Muscle layer of colon (tissue), 2 donors: ENCODE results near the gene PRKCD.

ENCODE experiments used
- H3K27ac ChIP-seq: one replicate; pipeline ENCODE4 v1.7.0; 2013; ENCODE audit warnings: low read depth, mild to moderate bottlenecking, low read length, moderate library complexity
- H3K27me3 ChIP-seq, 2 donors: one replicate each; pipeline ENCODE4 v1.7.0; 2013; ENCODE audit warnings: low read length in 2 of 2, mild to moderate bottlenecking in 2 of 2; ENCODE audit not compliant: insufficient read depth in 2 of 2, control insufficient read depth in 1 of 2
- H3K36me3 ChIP-seq: one replicate; pipeline ENCODE4 v1.7.0; 2013; ENCODE audit warnings: mild to moderate bottlenecking, low read length; ENCODE audit not compliant: insufficient read depth
- H3K4me1 ChIP-seq: one replicate; pipeline ENCODE4 v1.7.0; 2013; ENCODE audit warnings: mild to moderate bottlenecking, low read length; ENCODE audit not compliant: insufficient read depth
- H3K4me3 ChIP-seq, 2 donors: one replicate each; pipeline ENCODE4 v1.7.0; 2013; ENCODE audit warnings: low read length in 2 of 2, low read depth in 1 of 2, mild to moderate bottlenecking in 1 of 2, moderate library complexity in 1 of 2
- H3K9ac ChIP-seq: one replicate; pipeline ENCODE4 v1.7.0; 2013; ENCODE audit warnings: low read length
- H3K9me3 ChIP-seq: one replicate; pipeline ENCODE4 v1.7.0; 2013; ENCODE audit warnings: mild to moderate bottlenecking, low read length
- donor health status: abdominal sarcoma.
- donor health status: Adenocarcinoma of cecum.

The PRKCD gene

DNA sequence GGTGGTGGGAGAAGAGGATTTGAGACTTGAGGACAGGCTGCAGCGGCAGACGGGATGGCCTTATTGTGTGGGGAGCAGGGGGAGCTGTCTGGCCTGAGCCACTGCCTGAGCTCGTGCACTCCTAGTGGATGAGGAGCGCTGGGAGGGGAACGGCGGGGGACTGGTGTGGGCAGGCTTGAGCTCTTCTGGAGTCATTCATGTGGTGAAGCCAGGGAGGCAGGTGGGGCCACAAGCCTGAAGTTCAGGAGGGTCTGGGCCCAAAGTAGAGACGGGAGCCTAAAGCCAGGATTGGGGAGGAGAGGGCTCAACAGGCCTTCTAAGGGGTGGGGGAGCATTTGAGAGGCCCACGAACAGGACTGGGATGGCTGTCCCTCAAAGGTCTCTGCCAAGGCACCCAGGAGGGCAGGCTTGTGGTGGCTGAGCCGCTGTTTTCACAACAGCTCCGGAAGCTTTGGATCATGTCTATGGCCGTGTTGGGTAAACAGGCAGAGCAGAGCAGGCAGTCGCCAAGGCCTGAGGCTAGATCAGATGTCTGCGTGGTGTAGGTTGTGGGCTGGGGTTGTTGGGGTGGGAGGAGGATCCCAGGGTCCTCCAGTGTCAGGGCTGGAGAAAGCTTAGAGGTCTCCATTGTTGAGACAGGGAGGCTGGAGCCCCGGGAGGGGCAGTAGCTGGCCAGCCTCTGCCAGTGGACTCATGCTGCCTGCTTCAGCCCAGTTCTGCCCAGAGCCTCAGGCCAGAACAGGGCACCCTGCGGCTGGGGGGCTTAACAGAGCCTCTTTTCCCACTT lies 8.2 kb downstream of the PRKCD start:
- no peaks in the 10 kb centered on the region for H3K27me3 ChIP-seq
- H3K4me1 ChIP-seq = peaks cover 8% of the 10 kb centered on the region
- no peak overlapping the region for H3K27ac ChIP-seq
- H3K9ac ChIP-seq = no peak overlapping the region
- no peaks in the 10 kb centered on the region for H3K36me3 ChIP-seq
- H3K4me3 ChIP-seq = no peak overlapping the region
- H3K9me3 ChIP-seq = no peaks in the 10 kb centered on the region

- Histone ChIP-seq H3K36me3 (no peaks in the 10 kb centered on the region), H3K4me1 (peaks cover 8% of the 10 kb centered on the region), H3K27me3 (no peaks in the 10 kb centered on the region), H3K9ac (no peak overlapping the region), H3K27ac (no peak overlapping the region), H3K9me3 (no peaks in the 10 kb centered on the region), H3K4me3 (no peak overlapping the region)
Measured at GRCh38 chr3:53169832-53170324, 8.9 kb downstream of the PRKCD start.

DNA sequence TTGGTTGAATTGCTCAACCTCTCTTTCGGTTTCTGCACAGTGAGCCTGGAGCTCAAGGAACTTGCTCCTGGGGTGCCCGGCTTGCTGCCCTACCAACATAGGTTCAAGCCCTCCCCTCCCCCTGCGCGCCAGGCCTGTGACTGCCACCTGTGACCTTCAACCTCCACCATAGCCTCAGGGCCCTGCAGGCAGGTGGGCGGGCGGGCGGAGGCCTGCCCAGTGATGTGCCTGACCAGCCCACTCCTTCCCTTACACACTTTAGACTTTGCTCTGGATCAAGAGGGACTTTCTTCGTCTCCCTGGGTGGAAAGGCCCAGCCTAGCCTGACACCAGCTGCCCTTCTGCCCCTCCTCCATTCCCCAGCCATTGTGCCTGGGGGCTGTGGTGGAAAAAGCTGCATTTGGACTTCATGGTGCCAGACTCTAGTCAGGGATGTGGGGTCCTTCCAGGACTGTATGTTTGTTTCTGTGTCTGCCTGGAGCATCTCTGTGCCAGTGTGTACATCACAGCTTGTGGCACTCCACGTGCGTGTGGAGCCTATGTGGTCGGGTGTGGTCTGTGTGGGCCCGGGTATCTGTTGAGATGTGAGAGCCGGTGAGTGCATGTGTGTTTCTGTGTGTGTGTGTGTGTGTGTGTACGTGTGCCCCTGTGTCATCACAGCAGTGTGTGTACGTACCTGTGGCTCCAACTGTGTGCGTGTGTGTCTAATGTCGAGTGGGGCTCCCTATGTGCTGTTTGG lies 9.5 kb downstream of the PRKCD start:
- no peaks in the 10 kb centered on the region for H3K36me3 ChIP-seq
- no peaks in the 10 kb centered on the region for H3K9me3 ChIP-seq
- H3K4me1 ChIP-seq = peaks cover 8% of the 10 kb centered on the region
- no peak overlapping the region for H3K9ac ChIP-seq
- no peaks in the 10 kb centered on the region for H3K27me3 ChIP-seq
- no peak overlapping the region for H3K27ac ChIP-seq
- H3K4me3 ChIP-seq = no peak overlapping the region

DNA sequence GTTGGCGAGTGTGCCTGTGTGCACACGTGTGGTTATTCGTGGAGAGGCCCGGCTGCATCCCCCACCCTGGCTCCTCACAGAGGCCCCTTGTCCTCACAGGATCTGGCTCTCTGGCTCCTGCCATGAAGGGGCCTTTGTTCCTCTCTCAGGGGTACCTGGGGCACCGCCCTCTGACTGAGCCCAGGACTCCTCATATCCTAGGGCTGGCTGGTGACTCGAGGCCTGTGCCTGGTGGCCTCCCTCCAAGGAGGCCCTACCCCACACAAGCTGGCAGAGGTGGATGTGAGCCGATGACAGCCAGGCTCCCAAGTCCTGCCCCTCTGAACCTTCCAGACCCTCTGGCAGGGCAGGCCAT lies 10.0 kb downstream of the PRKCD start:
- H3K36me3 ChIP-seq = no peaks in the 10 kb centered on the region
- H3K9ac ChIP-seq = no peak overlapping the region
- no peaks in the 10 kb centered on the region for H3K27me3 ChIP-seq
- no peak overlapping the region for H3K4me3 ChIP-seq
- H3K4me1 ChIP-seq = peaks cover 8% of the 10 kb centered on the region
- H3K27ac ChIP-seq = no peak overlapping the region
- no peaks in the 10 kb centered on the region for H3K9me3 ChIP-seq

- H3K9ac ChIP-seq = no peak overlapping the region
Measured at GRCh38 chr3:53171827-53172505, 11.0 kb downstream of the PRKCD start.

GRCh38 chr3:53173107-53173506 lies 12.1 kb downstream of the PRKCD start:
- Histone ChIP-seq H3K4me1 (peaks cover 5% of the 10 kb centered on the region), H3K9ac (no peak overlapping the region), H3K4me3 (no peak overlapping the region), H3K9me3 (no peaks in the 10 kb centered on the region), H3K27ac (no peak overlapping the region), H3K36me3 (no peaks in the 10 kb centered on the region), H3K27me3 (no peaks in the 10 kb centered on the region)

More at GRCh38 chr3:53171827-53172505, 11.0 kb downstream of the PRKCD start:
- Histone ChIP-seq H3K9me3 (no peaks in the 10 kb centered on the region), H3K36me3 (no peaks in the 10 kb centered on the region), H3K4me1 (peaks cover 8% of the 10 kb centered on the region), H3K27ac (no peak overlapping the region), H3K4me3 (no peak overlapping the region), H3K27me3 (no peaks in the 10 kb centered on the region)

DNA sequence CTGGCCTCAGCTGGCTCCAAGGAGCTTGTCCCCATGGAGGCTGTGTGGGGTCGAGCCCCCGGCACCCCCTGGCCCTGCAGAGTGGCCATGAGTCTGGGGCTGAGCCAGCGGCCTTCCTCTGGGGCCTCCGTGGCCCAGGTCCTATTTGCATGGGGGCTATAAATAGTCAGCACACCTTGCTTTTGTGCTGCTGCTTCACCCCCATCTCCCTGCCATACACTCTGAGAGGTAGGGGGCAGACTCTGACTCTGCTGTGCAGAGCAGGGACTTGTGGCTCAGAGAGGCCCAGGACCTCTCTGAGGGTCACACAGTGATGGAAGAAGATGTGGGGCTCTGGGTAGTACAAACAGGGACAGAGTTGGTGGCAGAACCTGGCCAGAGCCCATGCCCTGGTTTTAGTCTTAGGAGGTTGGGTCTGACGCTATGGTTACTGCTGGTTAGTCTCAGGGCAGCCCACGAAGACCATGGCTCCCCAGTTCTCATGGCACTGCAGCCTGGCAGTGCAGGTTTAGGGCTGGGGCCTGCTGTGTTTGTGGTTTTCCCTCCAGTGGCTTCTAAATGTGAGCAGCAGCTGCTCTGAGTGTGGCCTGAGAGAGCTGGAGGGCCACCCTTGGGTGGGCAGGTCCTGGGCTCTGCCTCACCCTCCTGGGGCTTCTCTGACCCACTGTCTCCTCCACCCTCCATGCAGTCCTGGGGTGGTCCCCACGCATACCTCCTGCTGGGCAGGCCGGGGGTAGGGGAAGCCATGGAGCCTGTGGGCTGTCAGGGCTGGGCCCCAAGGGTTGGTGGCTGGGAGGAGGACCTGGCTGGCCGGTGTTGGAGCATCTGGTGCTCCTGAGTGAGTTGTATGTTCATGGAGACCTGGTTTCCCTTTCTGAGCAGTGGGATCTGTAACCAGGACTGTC lies 13.6 kb downstream of the PRKCD start:
- Histone ChIP-seq H3K4me3 (no peak overlapping the region), H3K9ac (no peak overlapping the region), H3K27me3 (no peaks in the 10 kb centered on the region), H3K36me3 (peaks cover 13% of the 10 kb centered on the region), H3K27ac (no peak overlapping the region), H3K9me3 (no peaks in the 10 kb centered on the region), H3K4me1 (peaks cover 5% of the 10 kb centered on the region)

DNA sequence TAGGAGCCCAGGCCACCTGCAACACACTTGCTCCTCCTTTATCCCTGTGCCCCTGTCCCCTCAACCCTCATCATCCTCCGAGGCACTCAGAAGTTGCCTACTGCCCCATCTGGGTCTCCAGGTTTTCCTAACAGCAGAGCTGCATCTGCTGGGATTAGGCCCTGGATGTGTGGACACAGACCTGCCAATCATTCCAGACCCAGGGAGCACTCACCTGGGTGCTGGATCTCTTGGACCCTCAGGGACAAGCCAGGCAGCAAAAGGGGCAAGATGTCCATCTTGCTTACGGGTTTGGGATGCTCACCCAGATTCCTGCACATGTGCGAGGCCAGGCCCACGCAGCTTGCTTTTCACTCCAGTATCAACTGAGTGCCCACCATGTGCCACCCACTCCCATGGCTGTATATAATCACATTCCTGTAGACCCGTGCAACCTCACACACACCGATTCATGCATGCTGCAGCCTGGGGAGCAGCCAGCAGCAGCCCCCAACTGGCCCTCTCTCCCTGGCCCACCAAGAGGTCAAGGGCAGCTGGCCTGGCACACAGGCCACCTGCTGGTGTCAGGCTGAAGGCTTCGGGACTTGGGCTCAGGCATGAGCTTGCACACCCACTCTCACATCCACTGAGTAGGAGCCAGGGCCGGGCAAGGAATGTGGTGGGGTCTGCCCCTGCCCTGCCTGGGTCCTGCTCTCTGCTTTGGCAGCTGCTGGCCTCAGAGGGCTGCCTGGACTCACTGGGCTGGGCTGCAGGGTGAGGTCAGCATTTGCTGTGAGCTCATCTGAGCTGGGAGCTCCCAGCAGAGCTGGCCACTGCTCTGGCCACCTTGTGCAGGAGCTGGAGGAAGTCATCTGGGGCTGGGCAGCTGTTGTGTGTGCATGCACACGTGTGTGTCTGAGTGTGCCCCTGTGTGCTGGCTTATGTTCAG lies 14.9 kb downstream of the PRKCD start:
- H3K9me3 ChIP-seq = no peaks in the 10 kb centered on the region
- H3K4me3 ChIP-seq = no peak overlapping the region
- H3K4me1 ChIP-seq = peaks cover 5% of the 10 kb centered on the region
- no peaks in the 10 kb centered on the region for H3K27me3 ChIP-seq
- H3K27ac ChIP-seq = no peak overlapping the region
- no peak overlapping the region for H3K9ac ChIP-seq
- peaks cover 20% of the 10 kb centered on the region for H3K36me3 ChIP-seq

GRCh38 chr3:53178246-53178645 lies 17.2 kb downstream of the PRKCD start:
- Histone ChIP-seq H3K9ac (no peak overlapping the region), H3K27me3 (no peaks in the 10 kb centered on the region), H3K4me3 (no peak overlapping the region), H3K9me3 (no peaks in the 10 kb centered on the region), H3K36me3 (peaks cover 29% of the 10 kb centered on the region), H3K4me1 (no peaks in the 10 kb centered on the region), H3K27ac (no peak overlapping the region)

GRCh38 chr3:53179580-53179979 lies 18.6 kb downstream of the PRKCD start:
- Histone ChIP-seq H3K9ac (no peak overlapping the region), H3K27me3 (no peaks in the 10 kb centered on the region), H3K4me3 (no peak overlapping the region), H3K4me1 (no peaks in the 10 kb centered on the region), H3K27ac (no peak overlapping the region), H3K36me3 (peaks cover 32% of the 10 kb centered on the region), H3K9me3 (no peaks in the 10 kb centered on the region)
